Measurements from ENCODE around the gene TAS1R3.
"Not testable (repeated sequence)": the region's sequence is repeated elsewhere in the genome, so short reads cannot be mapped to it uniquely, and the experiment has no call there.

TAS1R3 gene

GRCh38 chr1:1309251-1310108 lies 21.6 kb upstream of the TAS1R3 start:
- DNase-seq (ENCODE audit: low read depth) = no peak

DNA sequence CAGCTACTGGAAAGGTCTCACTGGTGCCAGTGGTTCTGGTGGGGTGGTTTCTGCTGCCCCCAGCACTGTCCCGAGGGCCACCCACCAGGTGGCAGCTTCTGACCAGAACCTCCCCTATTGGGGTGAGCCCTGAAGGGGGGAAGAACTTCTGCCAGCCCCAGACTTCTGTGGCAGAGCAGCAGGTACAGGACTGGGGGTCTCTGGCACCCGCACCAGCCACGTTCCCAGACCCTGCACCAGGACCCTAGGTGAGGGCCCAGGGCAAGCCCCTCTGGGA lies 21.0 kb upstream of the TAS1R3 start:
- DNase-seq (ENCODE audit: low read depth) = no peak

- no peak for DNase-seq (ENCODE audit: low read depth)
Measured at GRCh38 chr1:1310476-1311053, 20.5 kb upstream of the TAS1R3 start.

DNA sequence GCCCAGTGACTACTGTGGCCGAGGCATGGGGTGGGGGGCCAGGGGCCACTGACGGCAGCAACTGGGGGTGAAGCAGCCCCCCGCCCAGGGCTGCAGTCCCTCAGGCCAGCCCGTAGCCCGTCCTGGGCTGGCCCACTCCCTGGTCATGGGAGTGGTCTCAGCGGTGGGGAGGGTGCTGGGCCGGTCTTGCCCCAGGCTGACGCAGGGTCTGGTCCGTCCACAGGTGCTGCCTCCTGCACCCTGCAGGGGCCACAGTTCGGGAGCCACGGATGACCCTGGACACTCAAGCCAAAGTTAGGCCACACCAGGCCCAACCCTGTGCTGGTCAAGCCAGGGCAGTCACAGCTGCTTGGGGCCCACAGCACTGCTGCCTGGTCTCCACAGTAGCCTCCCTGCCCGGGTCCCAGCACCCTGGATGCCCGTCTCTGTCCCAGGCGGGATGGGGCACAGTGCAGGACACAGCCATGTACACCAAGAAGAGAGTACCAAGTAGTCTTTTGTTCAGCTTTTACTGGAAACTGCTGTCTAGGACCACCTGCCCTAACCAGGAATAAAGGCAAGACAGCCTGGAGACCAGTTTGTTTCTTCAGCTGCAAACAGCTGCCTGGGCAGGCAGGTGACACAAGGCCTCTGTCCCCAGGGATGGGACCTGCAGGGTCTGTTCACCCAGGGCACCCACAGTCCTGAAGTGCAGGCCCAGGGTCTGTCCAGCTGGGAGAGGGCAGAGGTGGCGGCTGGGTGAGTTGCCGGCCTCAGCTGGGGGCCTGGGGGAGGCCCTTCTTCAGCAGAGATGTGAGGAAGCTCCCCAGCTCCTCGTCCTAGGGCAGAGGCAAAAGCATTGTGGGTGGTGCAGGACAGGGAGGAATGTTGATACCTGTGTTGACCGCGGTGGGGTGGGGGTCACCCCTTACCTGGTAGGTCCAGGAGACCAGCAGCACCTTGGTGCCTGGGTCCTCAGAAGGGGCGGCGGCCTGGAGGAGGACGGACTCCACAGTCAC lies 19.7 kb upstream of the TAS1R3 start:
- no peak for DNase-seq (ENCODE audit: low read depth)

DNA sequence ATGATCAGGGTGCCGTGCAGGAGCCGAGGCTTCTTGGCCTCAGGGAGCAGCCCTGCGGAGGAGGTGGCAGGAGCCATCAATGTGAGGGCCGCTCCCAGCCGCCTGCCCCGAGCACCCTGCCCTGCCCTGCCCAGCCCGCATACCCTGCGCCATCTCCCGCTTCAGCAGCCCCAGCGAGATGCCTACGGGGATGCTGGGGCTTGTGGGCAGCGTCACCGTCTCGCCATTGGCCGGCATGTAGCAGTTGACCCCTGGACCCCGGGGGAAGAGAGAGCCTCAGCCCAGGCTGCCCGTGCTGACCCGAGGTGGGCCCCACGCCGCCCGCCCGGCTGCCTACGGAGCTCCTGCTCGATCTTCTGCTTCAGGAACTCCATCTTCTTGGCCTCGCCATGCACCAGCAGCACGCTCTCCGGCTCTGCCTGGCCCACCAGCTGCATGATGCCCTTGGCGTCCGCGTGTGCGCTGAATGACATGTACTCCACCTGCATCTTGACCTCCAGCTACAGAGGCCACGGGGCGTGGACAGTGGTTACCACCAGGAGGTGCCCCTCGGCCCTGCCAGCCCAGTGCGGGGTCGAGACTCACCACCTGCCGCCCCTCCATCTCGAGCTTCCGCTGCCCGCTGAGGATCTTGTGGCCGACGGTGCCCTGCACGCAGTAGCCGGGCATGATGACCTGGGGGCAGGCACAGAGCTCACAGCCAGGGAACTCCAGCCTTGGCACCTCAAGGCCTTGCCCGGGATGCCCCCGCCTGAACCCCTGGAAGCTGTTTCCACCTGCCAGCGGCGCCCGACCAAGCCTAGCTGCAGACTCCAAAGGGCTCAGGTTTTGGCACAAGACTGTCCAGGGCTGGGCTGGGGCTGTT lies 18.4 kb upstream of the TAS1R3 start:
- no peak for DNase-seq (ENCODE audit: low read depth)

DNA sequence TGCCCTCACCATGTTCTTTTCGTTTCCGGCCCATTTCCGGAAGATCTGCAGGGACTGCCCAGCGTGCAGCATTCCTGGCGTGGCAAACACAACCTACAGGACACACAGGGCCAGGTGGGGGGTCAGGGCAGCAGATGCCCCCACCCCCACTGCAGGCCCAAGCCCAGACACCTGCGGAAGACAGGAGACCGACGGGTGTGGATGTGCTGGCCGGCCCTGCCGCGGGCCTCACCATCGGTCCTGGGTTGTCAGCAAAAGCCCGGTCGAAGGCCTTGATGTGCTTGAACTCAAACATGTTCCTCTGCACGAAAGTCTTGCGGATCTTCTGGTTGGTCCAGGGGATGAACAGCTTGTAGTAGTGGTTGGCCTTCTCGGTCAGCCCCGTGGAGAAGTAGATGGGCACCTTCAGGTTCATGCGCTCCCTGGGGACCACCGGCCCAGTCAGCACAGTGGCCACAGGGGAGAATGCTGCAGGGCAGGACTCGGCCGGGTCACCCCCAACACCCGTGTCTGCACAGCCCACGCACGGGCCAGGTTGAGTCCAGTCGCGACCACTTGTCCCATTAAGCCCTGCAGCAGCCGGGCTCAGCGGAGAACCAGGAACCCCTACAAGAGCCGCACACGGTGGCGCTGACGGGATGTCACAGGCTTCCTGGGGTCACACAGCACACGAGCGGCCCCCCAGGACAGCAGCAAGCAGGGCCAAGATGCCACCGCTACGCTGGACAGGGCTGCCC lies 17.4 kb upstream of the TAS1R3 start:
- DNase-seq (ENCODE audit: low read depth) = no peak

GRCh38 chr1:1314237-1314586 lies 16.9 kb upstream of the TAS1R3 start:
- DNase-seq (ENCODE audit: low read depth) = no peak

GRCh38 chr1:1314678-1315335 lies 16.3 kb upstream of the TAS1R3 start:
- DNase-seq (ENCODE audit: low read depth) = no peak

- DNase-seq (ENCODE audit: low read depth) = no peak
Measured at GRCh38 chr1:1315435-1315954, 15.6 kb upstream of the TAS1R3 start.

DNA sequence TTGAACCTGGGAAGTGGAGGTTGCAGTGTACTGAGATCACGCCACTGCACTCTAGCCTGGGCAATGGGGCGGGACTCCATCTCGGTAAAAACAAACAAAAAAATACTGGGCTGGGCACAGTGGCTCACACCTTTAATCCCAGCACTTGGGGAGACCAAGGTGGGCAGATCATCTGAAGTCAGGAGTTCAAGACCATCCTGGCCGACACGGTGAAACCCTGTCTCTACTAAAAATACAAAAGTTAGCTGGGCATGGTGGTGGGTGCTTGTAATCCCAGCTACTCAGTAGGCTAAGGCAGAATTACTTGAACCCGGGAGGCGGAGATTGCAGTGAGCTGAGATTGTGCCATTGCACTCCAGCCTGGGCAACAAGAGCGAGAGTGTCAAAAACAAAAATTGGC lies 14.9 kb upstream of the TAS1R3 start:
- DNase-seq (ENCODE audit: low read depth) = not testable (repeated sequence)

- no peak for DNase-seq (ENCODE audit: low read depth)
Measured at GRCh38 chr1:1317420-1317819, 13.7 kb upstream of the TAS1R3 start.

DNA sequence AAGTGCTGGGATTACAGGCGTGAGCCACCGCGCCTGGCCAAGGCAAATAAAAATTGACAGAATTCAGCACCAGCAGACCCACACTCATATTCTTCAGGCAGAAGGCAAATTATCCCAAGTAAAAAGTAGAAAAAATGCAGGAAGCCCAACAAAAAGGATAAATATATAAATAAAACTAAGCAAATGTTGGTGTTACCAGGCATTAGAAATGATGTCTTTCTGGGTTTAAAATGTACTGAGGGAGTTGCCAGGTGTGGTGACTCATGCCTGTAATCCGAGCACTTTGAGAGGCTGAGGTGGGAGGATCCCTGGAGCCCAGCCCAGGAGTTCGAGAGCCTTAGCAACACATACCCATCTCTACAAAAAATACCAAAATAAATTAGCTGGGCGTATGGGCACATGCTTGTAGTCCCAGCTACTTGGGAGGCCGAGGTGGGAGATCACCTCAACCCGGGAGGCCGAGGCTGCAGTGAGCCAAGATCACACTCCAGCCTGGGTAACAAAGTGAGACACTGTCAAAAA lies 12.9 kb upstream of the TAS1R3 start:
- DNase-seq (ENCODE audit: low read depth) = no peak

- DNase-seq (ENCODE audit: low read depth) = no peak
Measured at GRCh38 chr1:1318777-1319645, 12.1 kb upstream of the TAS1R3 start.

GRCh38 chr1:1319646-1319941 lies 11.5 kb upstream of the TAS1R3 start:
- DNase-seq (ENCODE audit: low read depth) = no peak

DNA sequence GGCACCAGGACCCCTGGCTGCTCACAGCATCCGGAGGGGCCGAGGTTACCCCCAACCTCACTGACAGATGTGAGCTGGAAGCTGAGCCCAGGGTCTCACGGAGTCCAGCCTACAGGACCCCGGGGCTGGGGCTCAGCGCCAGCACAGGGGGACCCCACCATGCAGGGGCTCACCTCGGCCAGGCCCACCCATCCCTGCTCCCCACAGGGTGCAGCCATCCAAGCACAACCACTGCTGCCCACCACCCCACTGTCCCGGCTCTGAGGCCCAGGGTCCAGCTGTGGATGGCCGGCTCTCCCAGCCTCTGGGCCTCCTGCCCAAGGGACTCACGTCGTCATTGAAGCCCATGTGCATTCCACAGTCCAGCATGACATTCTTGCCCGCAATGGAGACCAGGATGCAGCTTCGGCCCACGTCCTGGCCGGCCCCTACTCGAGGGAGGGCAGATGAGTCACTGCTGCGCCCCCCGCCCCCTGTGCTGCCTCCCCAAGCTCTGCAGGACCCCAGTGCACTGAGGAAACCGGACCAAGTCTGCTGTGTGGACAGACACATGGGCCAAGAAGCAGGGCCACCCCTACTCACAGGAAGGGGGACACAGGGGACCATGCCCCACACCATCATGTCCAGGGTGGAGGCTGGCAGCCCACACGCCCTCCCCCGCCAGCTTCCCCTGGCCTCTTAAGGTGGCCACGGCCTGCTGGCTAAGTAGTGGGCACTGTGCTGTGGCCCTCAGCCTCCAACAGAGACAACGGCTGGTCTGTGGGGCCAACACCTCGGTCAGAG lies 10.2 kb upstream of the TAS1R3 start:
- no peak for DNase-seq (ENCODE audit: low read depth)

DNA sequence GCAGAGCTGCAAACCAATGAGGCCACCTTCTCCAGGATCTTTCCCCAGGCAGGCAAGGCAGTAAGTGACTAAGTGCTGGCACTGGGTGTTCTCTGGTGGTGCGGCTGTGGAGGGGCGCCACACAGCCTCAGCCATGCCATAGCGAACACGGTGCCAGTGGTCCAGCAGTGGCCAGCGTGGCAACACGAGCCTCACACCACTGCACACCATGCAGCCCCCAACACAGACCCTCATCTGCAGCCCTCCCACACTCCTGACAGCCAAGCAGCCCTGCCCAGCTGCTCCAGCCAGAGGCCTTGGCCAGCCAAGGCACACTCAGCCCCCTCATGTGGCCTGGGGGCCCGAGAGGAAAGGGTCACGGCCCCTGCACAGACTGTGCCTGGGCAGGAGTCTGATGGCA lies 9.6 kb upstream of the TAS1R3 start:
- no peak for DNase-seq (ENCODE audit: low read depth)

- no peak for DNase-seq (ENCODE audit: low read depth)
Measured at GRCh38 chr1:1322418-1322817, 8.7 kb upstream of the TAS1R3 start.

DNA sequence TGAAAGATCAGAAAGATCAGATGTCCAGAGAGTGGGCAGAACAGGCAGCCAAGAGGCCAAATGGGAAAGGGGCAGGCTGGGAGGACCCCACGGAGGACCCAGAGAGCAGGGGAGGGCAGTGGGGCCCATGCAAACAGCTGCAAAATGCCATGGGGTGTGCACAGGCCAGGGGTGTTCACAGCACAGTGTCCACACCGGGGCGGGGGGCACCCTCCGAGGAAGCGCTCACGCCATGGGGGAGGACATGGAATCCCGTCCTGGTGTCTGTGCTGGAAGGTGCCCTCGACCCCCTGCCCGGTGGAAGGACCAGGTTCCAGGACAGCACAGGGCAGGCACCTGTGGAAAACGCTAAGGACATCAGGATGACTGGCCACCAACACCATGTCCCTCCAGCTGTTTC lies 8.1 kb upstream of the TAS1R3 start:
- DNase-seq (ENCODE audit: low read depth) = no peak

DNA sequence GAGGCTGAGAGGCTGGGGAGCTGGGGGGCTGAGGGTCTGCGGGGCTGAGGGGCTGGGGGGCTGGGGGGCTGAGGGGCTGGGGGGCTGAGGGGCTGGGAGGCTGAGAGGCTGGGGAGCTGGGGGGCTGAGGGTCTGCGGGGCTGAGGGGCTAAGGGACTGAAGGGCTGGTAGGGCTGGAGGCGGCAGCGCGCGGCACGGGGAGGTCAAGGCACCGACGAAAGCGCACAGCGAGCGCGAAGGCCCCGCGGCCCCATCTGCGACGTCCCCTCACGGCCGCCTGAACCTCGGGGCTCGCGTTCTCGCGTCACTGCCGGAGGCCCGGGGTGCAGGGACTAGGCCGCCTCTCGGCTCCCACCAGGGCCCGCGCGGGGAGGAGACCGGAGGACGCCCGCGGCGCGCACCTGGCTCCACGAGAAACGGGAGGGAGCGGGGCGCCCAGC lies 7.0 kb upstream of the TAS1R3 start:
- DNase-seq (ENCODE audit: low read depth) = no peak

Measured in activated T-cell treated with anti-CD3 and anti-CD28 coated beads for 48 hours (primary cell).